CD4-positive, alpha-beta memory T cell (primary cell): Measurements from ENCODE around the gene SUPT5H. TPM values are rescaled to one million over a fixed set of nuclear protein-coding genes. Genes with fewer than 3 reads are reported as not detected.

Experiments
- CTCF ChIA-PET: fragments of 350-600 bp; sonication (Branson Sonifier 250); formaldehyde crosslinking; loops from one replicate; lab custom pipeline; 2021; ENCODE audit warnings: inconsistent platforms; ENCODE audit not compliant: partially characterized antibody; lab: Charles Lee
- POLR2A ChIA-PET: fragments of 350-600 bp; sonication (Branson Sonifier 250); formaldehyde crosslinking; loops from one replicate; lab custom pipeline; 2021; ENCODE audit not compliant: partially characterized antibody; lab: Charles Lee
- DNase-seq, 5 donors: peaks; one replicate each; pipeline versions ENCODE4 v3.0.0 to v3.0.0-alpha.2; 2020 to 2022; ENCODE audit warnings: mixed read lengths in 1 of 5
- H3K27ac ChIP-seq: one replicate; pipeline ENCODE4 v1.7.0; 2013; ENCODE audit warnings: low read depth, low read length
- H3K27me3 ChIP-seq: 2 replicates; pipeline ENCODE4 v1.7.0; 2013; ENCODE audit warnings: mild to moderate bottlenecking, low read length, moderate library complexity; ENCODE audit not compliant: insufficient read depth
- H3K36me3 ChIP-seq: 2 replicates; pipeline ENCODE4 v1.7.0; 2013; ENCODE audit warnings: mild to moderate bottlenecking, low read length, moderate library complexity; ENCODE audit not compliant: insufficient read depth
- H3K4me1 ChIP-seq: 2 replicates; pipeline ENCODE4 v1.7.0; 2013; ENCODE audit warnings: mild to moderate bottlenecking, low read length, moderate library complexity; ENCODE audit not compliant: insufficient read depth
- H3K4me3 ChIP-seq, 2 donors: one replicate each; pipeline ENCODE4 v1.7.0; 2013; ENCODE audit warnings: low read length in 2 of 2, mild to moderate bottlenecking in 1 of 2
- H3K9me3 ChIP-seq, 2 donors: one replicate each; pipeline ENCODE4 v1.7.0; 2013; ENCODE audit warnings: low read length in 2 of 2, control low read depth in 1 of 2; ENCODE audit not compliant: control insufficient read depth in 1 of 2
- H3K27ac Mint-ChIP-seq, 7 donors: one replicate each; pipeline ENCODE4 v1.8.0; 2020 to 2021; ENCODE audit warnings: mixed read lengths in 7 of 7, mild to moderate bottlenecking in 6 of 7, inconsistent platforms in 3 of 7, moderate library complexity in 3 of 7
- H3K27me3 Mint-ChIP-seq, 2 donors: one replicate each; pipeline ENCODE4 v1.8.0; 2020 to 2021; ENCODE audit warnings: mixed read lengths in 2 of 2
- H3K36me3 Mint-ChIP-seq, 2 donors: one replicate each; pipeline ENCODE4 v1.8.0; 2020 to 2021; ENCODE audit warnings: mixed read lengths in 2 of 2, inconsistent platforms in 1 of 2, mild to moderate bottlenecking in 1 of 2
- H3K4me1 Mint-ChIP-seq, 4 donors: one replicate each; pipeline ENCODE4 v1.8.0; 2020 to 2021; ENCODE audit warnings: mixed read lengths in 4 of 4, mild to moderate bottlenecking in 1 of 4
- H3K4me3 Mint-ChIP-seq, 8 donors: one replicate each; pipeline ENCODE4 v1.8.0; 2020 to 2021; ENCODE audit warnings: mixed read lengths in 8 of 8, mild to moderate bottlenecking in 7 of 8, moderate library complexity in 6 of 8, inconsistent platforms in 3 of 8
- H3K9me3 Mint-ChIP-seq, 8 donors: one replicate each; pipeline ENCODE4 v1.8.0; 2020 to 2021; ENCODE audit warnings: mixed read lengths in 8 of 8, mild to moderate bottlenecking in 5 of 8, inconsistent platforms in 3 of 8, moderate library complexity in 1 of 8
- intact Hi-C: fragments of 100-400 bp; cut with micrococcal nuclease; formaldehyde crosslinking; loops from one replicate; pipeline ENCODE4 v1.15.1; 2023
- microRNA-seq: library from miRNA; unstranded; fragments of <30 nt; microRNA quantifications from one replicate; pipeline ENCODE4 v1.2.0, GENCODE V29; 2021; ENCODE audit warnings: borderline replicate concordance, borderline number of aligned reads, borderline microRNAs expressed, mixed read lengths
- polyA plus RNA-seq, 2 donors: library from polyadenylated mRNA; unstranded; fragments of 300-500 nt; fragmentation: Illumina TruSeq; gene quantifications; one replicate each; pipeline ENCODE4 v1.2.3, GENCODE V29; 2021
- total RNA-seq, 2 experiments: library from RNA; stranded (reverse); gene quantifications; one replicate each; pipeline ENCODE4 v1.2.3, GENCODE V29; 2021

SUPT5H gene
- total and polyA plus RNA-seq, 4 experiments from 2014 or later, result 47.4 to 236 (median 173) TPM

GRCh38 chr19:39524495-39524894 is 79.1 kb downstream of the SUPT5H start:
- H3K4me3 Mint-ChIP-seq, result no peak overlapping the region
- intact Hi-C loops, result no loop called here
- H3K27ac ChIP-seq, result no peak overlapping the region
- H3K27ac Mint-ChIP-seq, result peak overlapping the region in 1 of 7 donors; percentile 36
- H3K4me3 ChIP-seq, result no peak overlapping the region
- no peaks in the 10 kb centered on the region for H3K9me3 ChIP-seq
- CTCF ChIA-PET, result interaction anchor here (0.8 to 2.0 kb wide), 4 partner anchors 9 to 89 kb away, joined by 3 to 9 read pairs (median 4); partner anchors contain the start of genes EID2B and RPS16
- H3K27me3 Mint-ChIP-seq, result no peaks in the 10 kb centered on the region
- peaks cover 0 to 5% (median 2%) of the 10 kb centered on the region in 4 donors for H3K4me1 Mint-ChIP-seq
- no peaks in the 10 kb centered on the region for H3K9me3 Mint-ChIP-seq
- no peaks in the 10 kb centered on the region for H3K4me1 ChIP-seq
- no peak for DNase-seq
- no peaks in the 10 kb centered on the region for H3K36me3 ChIP-seq
- no peaks in the 10 kb centered on the region for H3K27me3 ChIP-seq
- H3K36me3 Mint-ChIP-seq, result peaks cover 3 to 6% of the 10 kb centered on the region in 2 donors
- POLR2A ChIA-PET, result no interaction called here

DNA sequence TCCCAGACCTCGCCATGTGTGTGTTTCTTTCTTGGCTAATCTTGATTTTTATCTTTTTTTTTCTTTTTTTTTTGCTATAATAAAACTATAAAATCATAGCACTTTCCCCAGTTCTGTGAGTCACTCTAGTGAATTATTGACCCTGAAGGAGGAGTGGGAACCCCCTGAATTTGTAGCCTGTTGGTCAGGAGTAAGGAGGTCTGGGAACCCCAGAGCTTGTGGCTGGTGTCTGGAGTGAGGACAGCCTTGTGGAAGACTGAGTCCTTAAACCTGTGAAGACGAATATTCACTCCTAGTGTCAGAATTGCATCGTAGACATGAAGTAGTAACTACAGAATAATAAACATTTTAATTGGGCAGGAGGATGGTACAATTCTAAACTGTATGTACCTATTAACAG is 79.8 kb downstream of the SUPT5H start:
- intact Hi-C loops, result no loop called here
- Mint-ChIP-seq H3K9me3 (no peaks in the 10 kb centered on the region), H3K4me1 (peaks cover 0 to 5% (median 3%) of the 10 kb centered on the region in 4 donors), H3K4me3 (no peak overlapping the region), H3K27ac (no peak overlapping the region), H3K27me3 (no peaks in the 10 kb centered on the region), H3K36me3 (peaks cover 3 to 6% of the 10 kb centered on the region in 2 donors)
- H3K4me1 ChIP-seq, result no peaks in the 10 kb centered on the region
- ChIA-PET POLR2A (interaction anchor here (0.6 kb wide), 1 partner anchor 448 kb away, joined by 5 read pairs; no protein-coding TSS in a partner anchor), CTCF (interaction anchor here (0.8 to 2.0 kb wide), 4 partner anchors 8 to 89 kb away, joined by 3 to 9 read pairs (median 4); partner anchors contain the start of genes EID2B and RPS16)
- no peak overlapping the region for H3K4me3 ChIP-seq
- H3K36me3 ChIP-seq, result no peaks in the 10 kb centered on the region
- H3K9me3 ChIP-seq, result no peaks in the 10 kb centered on the region
- H3K27me3 ChIP-seq, result no peaks in the 10 kb centered on the region
- no peak overlapping the region for H3K27ac ChIP-seq
- DNase-seq, result no peak

Small RNAs within 50 kb of the gene (microRNA-seq; reads per million reads assigned to microRNA genes)
- gene MIR4530, result not detected

Other genes with a start within 250 kb of the SUPT5H start
- not detected for gene NCCRP1, start 248.6 kb upstream of the SUPT5H start, total RNA-seq
- not detected for gene NCCRP1, start 248.6 kb upstream of the SUPT5H start, polyA plus RNA-seq
- not detected for gene SYCN, start 241.3 kb upstream of the SUPT5H start, total RNA-seq
- gene SYCN, start 241.3 kb upstream of the SUPT5H start, polyA plus RNA-seq, result not detected
- gene IFNL3, start 200.6 kb upstream of the SUPT5H start, total RNA-seq, result not detected
- gene IFNL3, start 200.6 kb upstream of the SUPT5H start, polyA plus RNA-seq, result not detected
- not detected for gene IFNL4, start 196.7 kb upstream of the SUPT5H start, total RNA-seq
- not detected for gene IFNL4, start 196.7 kb upstream of the SUPT5H start, polyA plus RNA-seq
- gene IFNL2, start 177.2 kb upstream of the SUPT5H start, total RNA-seq, result not detected
- not detected for gene IFNL2, start 177.2 kb upstream of the SUPT5H start, polyA plus RNA-seq
- gene IFNL1, start 149.2 kb upstream of the SUPT5H start, total RNA-seq, result not detected
- gene IFNL1, start 149.2 kb upstream of the SUPT5H start, polyA plus RNA-seq, result 1 to 10 TPM in 1 of 2 donors, not detected in 1; 1.6 TPM
- 1 to 10 TPM; 8.4 to 8.5 TPM for gene LRFN1, start 124.7 kb upstream of the SUPT5H start, total RNA-seq
- gene LRFN1, start 124.7 kb upstream of the SUPT5H start, polyA plus RNA-seq, result 1 to 10 TPM; 2.0 to 4.5 TPM
- 100 to 1,000 TPM; 384 to 389 TPM for gene GMFG, start 109.5 kb upstream of the SUPT5H start, total RNA-seq
- 1,000 to 10,000 TPM; 1,040 to 1,509 TPM for gene GMFG, start 109.5 kb upstream of the SUPT5H start, polyA plus RNA-seq
- gene SAMD4B, start 103.2 kb upstream of the SUPT5H start, total RNA-seq, result 10 to 100 TPM; 65.0 to 79.6 TPM
- 10 to 100 TPM in 1 of 2 donors, 1 to 10 TPM in 1; 7.3 to 20.2 TPM for gene SAMD4B, start 103.2 kb upstream of the SUPT5H start, polyA plus RNA-seq
- gene PAF1, start 54.5 kb upstream of the SUPT5H start, total RNA-seq, result 10 to 100 TPM; 49.2 to 53.8 TPM
- gene PAF1, start 54.5 kb upstream of the SUPT5H start, polyA plus RNA-seq, result 10 to 100 TPM; 21.5 to 46.7 TPM
- gene MED29, start 54.2 kb upstream of the SUPT5H start, total RNA-seq, result 10 to 100 TPM; 43.1 to 51.3 TPM
- 10 to 100 TPM; 50.6 to 59.8 TPM for gene MED29, start 54.2 kb upstream of the SUPT5H start, polyA plus RNA-seq
- 100 to 1,000 TPM; 151 to 152 TPM for gene ZFP36, start 38.7 kb upstream of the SUPT5H start, total RNA-seq
- 100 to 1,000 TPM; 164 to 191 TPM for gene ZFP36, start 38.7 kb upstream of the SUPT5H start, polyA plus RNA-seq
- 10 to 100 TPM; 12.1 to 17.0 TPM for gene PLEKHG2, start 32.9 kb upstream of the SUPT5H start, total RNA-seq
- gene PLEKHG2, start 32.9 kb upstream of the SUPT5H start, polyA plus RNA-seq, result 1 to 10 TPM; 1.4 to 5.1 TPM
- 1,000 to 10,000 TPM; 4,061 to 4,227 TPM for gene RPS16, start 9.6 kb upstream of the SUPT5H start, total RNA-seq
- gene RPS16, start 9.6 kb upstream of the SUPT5H start, polyA plus RNA-seq, result 1,000 to 10,000 TPM; 1,590 to 2,052 TPM
- 10 to 100 TPM; 47.2 to 49.6 TPM for gene TIMM50, start 35.3 kb downstream of the SUPT5H start, total RNA-seq
- 10 to 100 TPM; 39.1 to 50.4 TPM for gene TIMM50, start 35.3 kb downstream of the SUPT5H start, polyA plus RNA-seq
- gene DLL3, start 53.4 kb downstream of the SUPT5H start, total RNA-seq, result under 1 TPM in 1 of 2 experiments, not detected in 1; 0.14 TPM
- under 1 TPM; 0.16 to 0.19 TPM for gene DLL3, start 53.4 kb downstream of the SUPT5H start, polyA plus RNA-seq
- gene SELENOV, start 69.6 kb downstream of the SUPT5H start, total RNA-seq, result not detected
- not detected for gene SELENOV, start 69.6 kb downstream of the SUPT5H start, polyA plus RNA-seq
- 1 to 10 TPM; 7.7 to 8.8 TPM for gene EID2B, start 87.3 kb downstream of the SUPT5H start, total RNA-seq
- 1 to 10 TPM; 6.1 to 7.8 TPM for gene EID2B, start 87.3 kb downstream of the SUPT5H start, polyA plus RNA-seq
- 10 to 100 TPM; 22.0 to 22.8 TPM for gene EID2, start 94.6 kb downstream of the SUPT5H start, total RNA-seq
- gene EID2, start 94.6 kb downstream of the SUPT5H start, polyA plus RNA-seq, result 10 to 100 TPM; 22.1 to 34.9 TPM
- not detected for gene LGALS13, start 156.9 kb downstream of the SUPT5H start, total RNA-seq
- not detected for gene LGALS13, start 156.9 kb downstream of the SUPT5H start, polyA plus RNA-seq
- not detected for gene LGALS16, start 210.3 kb downstream of the SUPT5H start, total RNA-seq
- not detected for gene LGALS16, start 210.3 kb downstream of the SUPT5H start, polyA plus RNA-seq